ENCODE results near the gene CCDC87.
"Not testable (repeated sequence)": the region's sequence is repeated elsewhere in the genome, so short reads cannot be mapped to it uniquely, and the experiment has no call there.

Gene CCDC87

GRCh38 chr11:66592457-66593302, at the start of gene CCDC87, which contains the start of gene CCS:
Gene CCDC87 (minus strand): TSS chr11:66593063. CDS start chr11:66593015, 48 bp downstream.
Gene CCS (plus strand): TSS chr11:66593185. CDS start chr11:66593262, 77 bp downstream.
- DNase-seq = peak; percentile 96

DNA sequence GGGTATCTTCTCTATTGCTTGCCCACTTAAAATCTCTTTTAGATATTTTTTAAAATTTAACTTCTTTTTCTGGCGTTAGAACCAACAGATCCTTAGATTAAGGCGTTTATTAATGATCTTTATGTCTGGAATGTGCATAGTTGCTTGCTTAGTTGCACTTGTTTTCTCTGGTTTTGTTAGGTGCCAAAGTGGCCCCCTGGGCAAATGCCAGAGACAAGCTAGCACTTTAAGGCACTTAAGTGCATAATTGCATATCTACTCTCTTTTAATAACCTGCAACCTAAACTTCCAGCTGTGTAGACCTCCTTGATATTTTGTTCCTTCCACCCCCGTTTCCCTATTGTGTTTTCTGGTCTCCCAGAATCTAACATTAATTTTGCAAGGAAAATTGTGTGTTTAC, 49.0 kb upstream of the CCDC87 start:
- DNase-seq = no peak

DNA sequence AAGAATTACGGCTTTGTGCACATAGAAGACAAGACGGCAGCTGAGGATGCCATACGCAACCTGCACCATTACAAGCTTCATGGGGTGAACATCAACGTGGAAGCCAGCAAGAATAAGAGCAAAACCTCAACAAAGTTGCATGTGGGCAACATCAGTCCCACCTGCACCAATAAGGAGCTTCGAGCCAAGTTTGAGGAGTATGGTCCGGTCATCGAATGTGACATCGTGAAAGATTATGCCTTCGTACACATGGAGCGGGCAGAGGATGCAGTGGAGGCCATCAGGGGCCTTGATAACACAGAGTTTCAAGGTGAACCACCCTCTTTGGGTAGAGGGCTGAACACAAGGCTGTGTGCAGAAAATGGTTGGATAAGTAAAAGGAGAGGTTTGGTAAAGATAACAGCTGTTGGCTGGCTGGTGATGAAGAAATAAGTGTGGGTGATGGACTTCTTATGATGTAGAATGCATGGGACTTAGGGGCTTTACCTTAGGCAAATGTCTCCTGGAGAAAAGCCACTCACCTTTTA, 47.0 kb upstream of the CCDC87 start:
- not testable (repeated sequence) for DNase-seq

DNA sequence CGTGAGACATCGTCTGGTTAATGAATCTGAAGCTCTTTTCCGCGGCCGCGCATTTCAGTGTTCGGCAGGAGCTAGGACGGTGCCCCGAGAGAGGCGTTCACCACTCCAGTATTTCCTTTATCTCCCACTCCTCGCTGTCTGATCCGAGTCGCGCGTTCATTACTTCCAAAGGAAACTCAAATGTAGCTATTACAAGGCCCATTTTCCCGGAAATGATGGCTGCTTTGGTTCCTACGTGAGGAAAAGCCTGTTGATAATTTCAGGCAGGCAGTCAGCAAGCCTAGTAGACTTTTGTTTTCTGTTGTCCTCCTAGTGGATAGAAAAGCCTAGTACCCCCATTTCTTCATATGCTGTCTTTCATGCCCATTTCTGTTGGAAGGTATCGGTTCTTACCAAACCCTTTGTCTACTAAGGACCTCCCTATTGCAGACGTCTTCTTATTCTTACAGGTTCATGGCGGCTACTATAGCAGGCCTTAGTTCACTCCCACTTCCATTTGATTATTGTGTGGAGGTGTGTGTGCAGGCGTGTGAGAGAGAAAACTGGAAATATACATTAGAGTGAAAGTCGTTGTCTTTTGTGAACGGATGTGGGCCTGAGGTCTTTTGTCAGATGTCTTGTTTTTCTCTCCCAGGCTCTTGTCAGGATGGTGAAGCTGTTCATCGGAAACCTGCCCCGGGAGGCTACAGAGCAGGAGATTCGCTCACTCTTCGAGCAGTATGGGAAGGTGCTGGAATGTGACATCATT, 46.4 kb upstream of the CCDC87 start:
- no peak for DNase-seq

GRCh38 chr11:66638177-66639065, 45.6 kb upstream of the CCDC87 start, which contains the start of gene RBM4:
Gene RBM4 (plus strand): TSS chr11:66638703. CDS start chr11:66639712, 1,009 bp downstream.
- peak; percentile 100 for DNase-seq

DNA sequence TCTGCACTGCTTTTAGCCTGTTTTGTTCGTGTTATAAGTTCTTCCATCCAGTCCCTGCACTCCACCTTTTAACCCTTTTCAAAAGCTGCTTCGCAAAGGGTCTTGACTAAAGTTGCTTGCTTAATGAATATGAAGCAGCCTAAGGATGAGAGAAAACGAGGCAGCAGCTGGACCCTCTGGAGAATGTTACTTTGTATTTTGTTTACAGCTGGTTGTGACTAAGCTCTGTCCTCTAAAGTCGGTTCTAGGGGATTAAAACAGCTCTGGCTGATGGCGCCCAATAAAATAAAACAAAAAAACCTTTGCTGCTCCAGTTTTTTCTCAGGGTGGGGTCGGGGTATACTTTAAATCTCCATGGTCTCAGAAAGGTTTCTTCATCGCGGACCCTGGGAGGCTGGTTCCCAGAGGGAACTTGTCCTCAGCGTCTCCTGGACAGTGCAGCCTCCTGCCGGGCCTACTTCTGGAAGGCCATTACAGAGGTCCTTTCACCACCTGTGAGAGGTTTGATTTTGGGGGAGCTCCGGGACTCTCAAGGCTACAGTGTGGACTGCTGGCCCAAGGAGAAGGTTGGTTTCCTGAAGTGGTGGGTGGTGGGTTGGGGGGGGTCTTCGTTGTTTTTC, 44.8 kb upstream of the CCDC87 start:
- no peak for DNase-seq

DNA sequence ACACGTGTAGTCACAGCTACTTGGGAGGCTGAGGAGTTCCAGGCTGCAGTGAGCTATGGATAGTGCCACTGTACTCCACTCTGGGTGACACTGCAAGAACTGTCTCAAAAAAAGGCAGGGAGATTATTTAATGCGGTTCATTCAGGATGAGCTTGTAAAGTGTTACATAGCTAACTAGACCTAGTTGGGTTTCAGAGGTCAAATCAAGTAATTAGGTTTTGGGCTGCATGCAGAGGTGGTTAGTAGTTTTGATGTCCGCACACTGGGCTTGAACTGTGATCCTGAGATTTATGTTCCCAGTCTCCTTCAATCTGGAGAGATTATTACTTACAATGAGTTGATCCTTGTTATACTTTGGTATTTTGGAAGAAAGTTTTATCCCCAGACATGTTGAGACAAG, 43.5 kb upstream of the CCDC87 start:
- no peak for DNase-seq

DNA sequence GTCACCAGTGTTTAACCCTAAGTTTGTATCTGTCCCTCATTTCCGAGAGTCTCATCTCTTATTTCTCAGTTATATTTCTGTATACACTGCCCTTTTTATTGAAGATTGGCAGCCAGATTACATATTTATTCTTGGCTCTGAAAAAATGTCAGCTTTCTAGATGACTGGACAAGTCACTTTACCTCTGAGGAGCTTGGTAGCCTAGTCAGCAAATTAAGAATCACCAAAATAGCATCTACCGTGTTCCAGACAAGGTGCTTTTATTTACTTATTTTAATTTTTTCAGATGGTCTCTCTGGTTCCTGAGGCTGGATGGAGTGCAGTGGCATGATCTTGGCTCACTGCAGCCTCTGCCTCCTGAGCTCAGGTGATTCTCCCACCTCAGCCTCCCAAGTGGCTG, 40.1 kb upstream of the CCDC87 start:
- no peak for DNase-seq

DNA sequence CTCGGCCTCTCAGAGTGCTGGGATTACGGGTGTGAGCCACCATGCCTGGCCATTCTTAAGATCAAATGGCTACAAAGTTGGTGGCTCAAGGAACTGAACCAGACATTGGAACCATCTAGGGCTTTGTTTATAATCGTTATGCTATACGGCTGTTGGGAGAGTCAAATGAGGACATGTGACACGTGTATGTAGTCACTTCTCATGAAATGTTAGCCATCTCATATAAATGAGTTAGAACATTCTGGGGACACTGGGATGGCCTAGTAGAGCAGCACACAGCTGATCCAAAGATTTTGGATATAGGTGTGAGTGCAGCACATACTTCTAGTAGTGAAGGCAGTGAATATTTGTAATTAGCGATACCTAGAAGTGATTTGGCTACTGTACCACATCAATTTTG, 39.0 kb upstream of the CCDC87 start:
- no peak for DNase-seq

- DNase-seq = no peak
Measured at GRCh38 chr11:66629356-66629755, 36.5 kb upstream of the CCDC87 start.

DNA sequence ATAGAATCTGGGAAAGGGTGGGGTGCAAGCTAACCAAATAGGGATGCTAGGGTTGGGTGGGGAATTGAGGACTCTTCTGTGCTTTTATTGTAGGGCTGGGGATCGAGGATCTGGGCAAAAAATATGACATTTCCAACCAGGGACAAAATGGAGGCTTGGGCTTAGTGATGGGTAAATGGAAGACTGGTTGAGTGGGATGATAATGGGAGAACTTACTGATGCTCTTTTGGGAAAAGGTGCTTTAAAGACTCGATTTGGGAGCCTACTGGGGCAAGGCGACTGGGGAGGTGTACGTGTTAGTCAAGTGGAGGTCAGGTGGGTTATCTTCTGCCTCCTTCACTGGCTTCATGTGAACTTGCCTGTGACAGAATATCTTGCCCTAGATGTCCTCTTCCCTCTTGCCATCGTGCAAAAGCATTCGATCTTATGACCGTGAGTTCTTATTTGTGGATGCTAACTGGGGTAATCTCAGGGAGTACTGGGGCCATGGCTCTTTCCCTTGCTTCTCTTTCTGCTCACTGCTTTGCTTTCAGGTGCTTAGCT, 35.3 kb upstream of the CCDC87 start:
- no peak for DNase-seq

- DNase-seq = no peak
Measured at GRCh38 chr11:66626926-66627325, 34.1 kb upstream of the CCDC87 start.

- no peak for DNase-seq
Measured at GRCh38 chr11:66626382-66626781, 33.5 kb upstream of the CCDC87 start.

- no peak for DNase-seq
Measured at GRCh38 chr11:66625752-66626149, 32.9 kb upstream of the CCDC87 start.

- DNase-seq = no peak
Measured at GRCh38 chr11:66625041-66625751, 32.3 kb upstream of the CCDC87 start.

GRCh38 chr11:66624450-66624849, 31.6 kb upstream of the CCDC87 start:
- DNase-seq = no peak

DNA sequence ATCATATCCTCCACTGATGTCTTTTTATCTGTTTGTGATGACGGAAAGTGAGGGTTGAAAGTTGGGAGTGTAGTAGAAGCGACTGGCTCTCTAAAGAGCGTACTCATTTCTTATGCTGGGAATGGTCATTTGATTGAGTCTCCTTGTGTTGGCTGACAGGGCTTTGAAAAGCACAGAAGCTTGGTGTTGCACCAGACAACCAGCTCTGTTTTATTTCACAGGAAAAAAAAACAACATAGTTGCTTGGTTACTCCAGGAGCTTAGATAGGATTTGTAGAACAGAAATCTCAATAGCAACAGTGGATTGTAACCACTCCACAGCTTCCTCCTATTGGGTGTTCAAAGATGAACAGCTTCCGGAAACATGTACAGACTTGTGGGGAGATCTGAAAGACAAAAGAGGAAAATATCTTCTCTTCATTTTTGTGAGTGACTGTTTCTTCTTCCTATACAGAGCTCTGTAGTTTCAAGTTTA, 26.3 kb upstream of the CCDC87 start:
- DNase-seq = no peak

DNA sequence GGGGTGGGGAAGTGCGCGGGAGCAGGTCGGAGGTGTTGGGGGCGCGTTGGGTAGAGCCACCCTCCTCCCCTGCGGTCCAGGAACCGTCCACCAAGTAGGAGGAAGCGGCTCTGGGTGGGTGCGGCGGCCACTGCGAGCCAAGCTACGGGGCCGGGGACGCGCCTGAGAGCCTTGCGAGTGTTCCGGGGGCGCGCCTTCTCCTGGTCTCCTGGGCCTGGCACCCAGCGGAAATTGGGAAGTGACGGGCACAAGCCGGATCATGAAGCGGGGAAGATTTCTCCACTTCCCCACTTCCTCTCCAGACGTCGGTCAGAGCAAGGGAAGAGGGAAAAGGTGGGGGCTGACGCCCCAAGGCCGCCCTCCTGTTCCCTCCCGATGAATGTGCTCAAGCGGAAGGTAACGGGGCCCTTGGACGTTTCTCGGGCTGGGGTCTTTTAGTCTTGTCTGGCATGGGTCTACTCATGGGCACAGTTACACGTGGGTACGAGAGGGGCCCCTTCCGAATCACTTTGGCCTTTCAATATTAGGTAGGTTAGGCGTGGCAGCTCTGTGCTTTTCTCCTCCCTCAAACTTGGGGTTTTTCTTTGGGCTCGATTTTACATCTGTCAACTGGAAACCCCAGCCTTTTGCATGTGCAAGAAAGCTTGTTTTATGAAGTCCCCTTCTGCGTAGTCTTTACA, 24.4 kb upstream of the CCDC87 start:
- DNase-seq = peak; percentile 52

DNA sequence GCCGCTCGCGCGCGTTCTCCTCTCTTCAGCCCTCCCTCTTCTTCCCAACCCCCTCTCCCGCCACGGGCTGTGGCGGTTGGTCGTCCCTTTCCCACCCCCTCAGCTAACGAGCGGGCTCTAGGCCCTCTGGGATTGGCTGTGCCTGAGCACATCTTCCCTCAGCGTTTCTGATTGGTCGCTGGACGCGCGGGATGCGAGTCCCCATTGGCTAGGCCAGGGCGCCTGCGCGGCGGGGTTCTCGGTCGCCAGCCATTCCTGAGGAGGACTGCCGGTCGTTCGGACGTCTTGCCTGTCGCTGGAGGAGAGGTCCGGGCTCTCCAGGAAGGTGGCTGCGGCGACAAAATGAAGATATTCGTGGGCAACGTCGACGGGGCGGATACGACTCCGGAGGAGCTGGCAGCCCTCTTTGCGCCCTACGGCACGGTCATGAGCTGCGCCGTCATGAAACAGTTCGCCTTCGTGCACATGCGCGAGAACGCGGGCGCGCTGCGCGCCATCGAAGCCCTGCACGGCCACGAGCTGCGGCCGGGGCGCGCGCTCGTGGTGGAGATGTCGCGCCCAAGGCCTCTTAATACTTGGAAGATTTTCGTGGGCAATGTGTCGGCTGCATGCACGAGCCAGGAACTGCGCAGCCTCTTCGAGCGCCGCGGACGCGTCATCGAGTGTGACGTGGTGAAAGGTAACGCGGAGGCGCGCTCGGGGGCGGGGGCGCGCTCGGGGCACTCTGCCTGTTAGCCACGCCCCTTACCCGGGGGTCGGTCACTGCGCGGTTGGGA, 23.7 kb upstream of the CCDC87 start, which contains the start of gene RBM14:
Gene RBM14 (plus strand): TSS at position 252 of the 776 bp plus-strand sequence. CDS start 91 bp downstream, at position 343.
- DNase-seq = peak; percentile 99
